NT2/D1 (cell line): ENCODE results near the gene HECTD3.
A peak's percentile ranks its signal among the peaks of the same experiment; 100 is the strongest.

Experiments
- DNase-seq: peaks from one replicate; pipeline ENCODE4 v3.0.0-alpha.2; 2011; ENCODE audit warnings: low read depth, low spot score
- H3K27me3 ChIP-seq: 2 replicates; pipeline ENCODE4 v1.6.0; 2011; ENCODE audit warnings: mild to moderate bottlenecking; ENCODE audit not compliant: insufficient read length, insufficient read depth
- H3K36me3 ChIP-seq: 2 replicates; pipeline ENCODE4 v1.6.1; 2011; ENCODE audit warnings: mild to moderate bottlenecking, low read length, mixed read lengths; ENCODE audit not compliant: insufficient read depth, insufficient read length
- H3K4me1 ChIP-seq: 2 replicates; pipeline ENCODE4 v1.5.1; 2011; ENCODE audit not compliant: insufficient read depth, insufficient read length
- H3K4me3 ChIP-seq: 2 replicates; pipeline ENCODE4 v1.5.1; 2011; ENCODE audit warnings: low read depth; ENCODE audit not compliant: insufficient read length
- H3K9ac ChIP-seq: 2 replicates; pipeline ENCODE4 v1.6.0; 2011; ENCODE audit warnings: low read depth; ENCODE audit not compliant: insufficient read length
- H3K9me3 ChIP-seq: 2 replicates; pipeline ENCODE4 v1.5.1; 2011; ENCODE audit warnings: mild to moderate bottlenecking, low read length; ENCODE audit not compliant: insufficient read depth
- SUZ12 ChIP-seq: IDR thresholded peaks from 2 replicates; pipeline ENCODE4 v1.6.1; 2011; ENCODE audit not compliant: insufficient read length, insufficient read depth; ENCODE audit errors: extremely low read depth
- YY1 ChIP-seq: IDR thresholded peaks from 2 replicates; pipeline ENCODE4 v1.6.1; 2011; ENCODE audit not compliant: insufficient read length, insufficient read depth
- ZNF274 ChIP-seq: IDR thresholded peaks from 2 replicates; pipeline ENCODE4 v1.6.1; 2011; ENCODE audit warnings: mild to moderate bottlenecking, low read depth, low read length

HECTD3 gene

GRCh38 chr1:45026446-45026845 lies 15.3 kb upstream of the HECTD3 start:
- Histone ChIP-seq H3K27me3 (no peaks in the 10 kb centered on the region), H3K9ac (no peak overlapping the region), H3K9me3 (no peaks in the 10 kb centered on the region), H3K36me3 (no peaks in the 10 kb centered on the region), H3K4me3 (no peak overlapping the region), H3K4me1 (no peaks in the 10 kb centered on the region)
- no peak for DNase-seq
- TF ChIP-seq YY1 (no peak), ZNF274 (no peak), SUZ12 (no peak)

GRCh38 chr1:45023663-45024062 lies 12.5 kb upstream of the HECTD3 start:
- Histone ChIP-seq H3K9me3 (no peaks in the 10 kb centered on the region), H3K36me3 (no peaks in the 10 kb centered on the region), H3K9ac (no peak overlapping the region), H3K4me3 (no peak overlapping the region), H3K27me3 (no peaks in the 10 kb centered on the region), H3K4me1 (no peaks in the 10 kb centered on the region)
- DNase-seq: no peak
- TF ChIP-seq ZNF274 (no peak), YY1 (no peak), SUZ12 (no peak)

DNA sequence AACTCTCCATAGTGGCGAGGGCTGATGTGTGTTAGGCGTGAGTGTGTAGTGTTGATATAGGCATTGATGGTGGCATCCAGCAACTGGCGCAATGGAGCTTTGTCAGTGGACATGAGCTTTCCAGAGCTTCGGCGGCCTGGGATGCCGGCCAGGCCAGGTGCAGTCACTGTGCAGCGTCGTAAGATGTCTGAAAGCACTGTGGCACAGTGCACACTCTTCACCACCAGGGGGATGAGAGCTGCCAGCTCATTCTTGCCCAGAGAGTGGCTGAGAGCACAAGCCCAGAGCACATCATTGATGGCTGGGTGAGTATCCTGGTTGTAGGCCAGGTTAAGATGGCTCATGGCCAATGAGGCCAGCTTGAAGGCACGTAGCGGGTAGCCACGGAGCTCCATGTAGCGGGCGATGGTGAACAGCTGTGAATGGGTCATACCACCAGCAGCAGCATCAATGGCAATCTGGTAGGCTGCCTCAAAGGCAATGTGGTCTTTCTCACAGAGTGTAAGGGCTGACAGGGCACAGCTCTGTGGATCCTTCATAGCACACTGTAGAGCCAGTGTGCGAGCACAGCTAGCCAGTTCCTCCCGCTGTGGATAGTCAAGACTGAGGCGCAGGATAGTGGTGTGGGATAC lies 7.6 kb upstream of the HECTD3 start:
- no peak overlapping the region for H3K4me3 ChIP-seq
- H3K36me3 ChIP-seq: peaks cover 25% of the 10 kb centered on the region
- peaks cover 4% of the 10 kb centered on the region for H3K4me1 ChIP-seq
- no peak overlapping the region for H3K9ac ChIP-seq
- DNase-seq: peak; percentile 55
- H3K9me3 ChIP-seq: no peaks in the 10 kb centered on the region
- no peaks in the 10 kb centered on the region for H3K27me3 ChIP-seq
- TF ChIP-seq SUZ12: no peak
- TF ChIP-seq ZNF274: no peak
- TF ChIP-seq YY1: no peak

GRCh38 chr1:45016767-45017166 lies 5.6 kb upstream of the HECTD3 start:
- peaks cover 33% of the 10 kb centered on the region for H3K36me3 ChIP-seq
- H3K4me1 ChIP-seq: peaks cover 10% of the 10 kb centered on the region
- no peak for DNase-seq
- no peaks in the 10 kb centered on the region for H3K9me3 ChIP-seq
- TF ChIP-seq SUZ12 (no peak), YY1 (no peak), ZNF274 (no peak)
- H3K9ac ChIP-seq: no peak overlapping the region
- no peaks in the 10 kb centered on the region for H3K27me3 ChIP-seq
- H3K4me3 ChIP-seq: no peak overlapping the region

- Histone ChIP-seq H3K9me3 (no peaks in the 10 kb centered on the region), H3K27me3 (no peaks in the 10 kb centered on the region), H3K4me3 (no peak overlapping the region), H3K4me1 (peaks cover 15% of the 10 kb centered on the region), H3K36me3 (peaks cover 33% of the 10 kb centered on the region), H3K9ac (no peak overlapping the region)
- DNase-seq: no peak
- TF ChIP-seq SUZ12: no peak
- no peak for TF ChIP-seq YY1
- no peak for TF ChIP-seq ZNF274
Observed at GRCh38 chr1:45016090-45016697, 5.1 kb upstream of the HECTD3 start.

- Histone ChIP-seq H3K4me3 (no peak overlapping the region), H3K36me3 (peaks cover 33% of the 10 kb centered on the region), H3K9ac (no peak overlapping the region), H3K4me1 (peaks cover 15% of the 10 kb centered on the region), H3K9me3 (no peaks in the 10 kb centered on the region), H3K27me3 (peaks cover 4% of the 10 kb centered on the region)
- TF ChIP-seq YY1: no peak
- no peak for TF ChIP-seq SUZ12
- TF ChIP-seq ZNF274: no peak
- no peak for DNase-seq
Observed at GRCh38 chr1:45015683-45016082, 4.6 kb upstream of the HECTD3 start.

GRCh38 chr1:45014321-45015028 lies 3.4 kb upstream of the HECTD3 start:
- Histone ChIP-seq H3K36me3 (peaks cover 39% of the 10 kb centered on the region), H3K9me3 (no peaks in the 10 kb centered on the region), H3K4me3 (no peak overlapping the region), H3K27me3 (peaks cover 14% of the 10 kb centered on the region), H3K9ac (peak overlapping the region; percentile 8), H3K4me1 (peaks cover 20% of the 10 kb centered on the region)
- TF ChIP-seq ZNF274: no peak
- TF ChIP-seq YY1: no peak
- no peak for TF ChIP-seq SUZ12
- DNase-seq: peak; percentile 91
